IMR-90 (cell line): ENCODE data around the gene RTL1. TPM values are rescaled to one million over a fixed set of nuclear protein-coding genes. Genes with fewer than 3 reads are reported as not detected.

Experiments
- ATAC-seq: fragments of 200-7000 bp; cut with Tn5 transposase; 2 replicates; pipeline ENCODE4 v1.9.1; 2020; ENCODE audit warnings: low read depth, mild to moderate bottlenecking, moderate library complexity
- BruUV-seq: library from RNA; stranded (reverse); fragments of 400-500 nt; replicated peaks from 2 replicates; lab custom pipeline; 2021; lab: Mats Ljungman, UMichigan
- CTCF ChIA-PET: fragments of 300-600 bp; formaldehyde crosslinking; extraction: SDS; loops from one replicate; lab custom pipeline; 2021; ENCODE audit warnings: antibody characterized with exemption; lab: Yijun Ruan, JAX
- POLR2A ChIA-PET: fragments of 300-600 bp; sonication (Branson Sonifier 250); formaldehyde crosslinking; loops from one replicate; lab custom pipeline; 2022; ENCODE audit warnings: antibody characterized with exemption; ENCODE audit not compliant: unreplicated experiment; lab: Charles Lee
- DNase-seq: peaks from one replicate; pipeline ENCODE4 v3.0.0; 2013
- H2AFZ ChIP-seq: replicated peaks from 2 replicates; pipeline ENCODE3; 2013; ENCODE audit warnings: low read length, mild to moderate bottlenecking; ENCODE audit not compliant: poor library complexity
- H2AK5ac ChIP-seq: 2 replicates; pipeline ENCODE4 v1.6.1; 2013; ENCODE audit warnings: low read depth, low read length, inconsistent platforms
- H2AK9ac ChIP-seq: replicated peaks from 2 replicates; pipeline ENCODE3; 2013; ENCODE audit warnings: mild to moderate bottlenecking, low read depth, low read length, moderate library complexity; ENCODE audit not compliant: poor library complexity
- H2BK120ac ChIP-seq: 2 replicates; pipeline ENCODE4 v1.6.1; 2013; ENCODE audit warnings: low read depth, low read length, inconsistent platforms
- H2BK15ac ChIP-seq: 3 replicates; pipeline ENCODE4 v1.6.1; 2013; ENCODE audit warnings: low read depth, low read length, inconsistent platforms
- H2BK20ac ChIP-seq: 2 replicates; pipeline ENCODE4 v1.6.1; 2013; ENCODE audit warnings: low read depth, mild to moderate bottlenecking, inconsistent platforms, low read length, moderate library complexity
- H2BK5ac ChIP-seq: 2 replicates; pipeline ENCODE4 v1.6.1; 2013; ENCODE audit warnings: mild to moderate bottlenecking, low read depth, low read length, inconsistent platforms; ENCODE audit not compliant: poor library complexity, severe bottlenecking
- H3K14ac ChIP-seq: replicated peaks from 2 replicates; pipeline ENCODE4 v1.6.1; 2013; ENCODE audit warnings: low read depth, low read length, inconsistent platforms
- H3K18ac ChIP-seq: 2 replicates; pipeline ENCODE4 v1.6.1; 2013; ENCODE audit warnings: low read depth, low read length, control low read depth
- H3K23ac ChIP-seq: 2 replicates; pipeline ENCODE4 v1.6.1; 2013; ENCODE audit warnings: low read depth, low read length, inconsistent platforms
- H3K27ac ChIP-seq: 2 replicates; pipeline ENCODE4 v1.5.1; 2013; ENCODE audit warnings: mild to moderate bottlenecking, control low read depth, low read length; ENCODE audit not compliant: insufficient read depth
- H3K27me3 ChIP-seq: 2 replicates; pipeline ENCODE4 v1.6.1; 2013; ENCODE audit warnings: low read length; ENCODE audit not compliant: control insufficient read depth, insufficient read depth
- H3K36me3 ChIP-seq: 2 replicates; pipeline ENCODE4 v1.6.1; 2013; ENCODE audit warnings: low read length, mixed read lengths; ENCODE audit not compliant: control insufficient read depth, insufficient read depth
- H3K4ac ChIP-seq: 2 replicates; pipeline ENCODE4 v1.6.1; 2013; ENCODE audit warnings: low read depth, low read length, inconsistent platforms
- H3K4me1 ChIP-seq: 2 replicates; pipeline ENCODE4 v1.6.1; 2013; ENCODE audit warnings: low read length, mixed read lengths; ENCODE audit not compliant: control insufficient read depth, insufficient read depth
- H3K4me2 ChIP-seq: 2 replicates; pipeline ENCODE4 v1.6.1; 2013; ENCODE audit warnings: low read depth, mild to moderate bottlenecking, control low read depth, low read length, moderate library complexity
- H3K4me3 ChIP-seq: 2 replicates; pipeline ENCODE4 v1.5.1; 2013; ENCODE audit warnings: low read depth, mild to moderate bottlenecking, control low read depth, low read length, moderate library complexity; ENCODE audit not compliant: insufficient read depth
- H3K56ac ChIP-seq: 2 replicates; pipeline ENCODE4 v1.6.1; 2013; ENCODE audit warnings: low read length, inconsistent platforms; ENCODE audit not compliant: insufficient read depth; ENCODE audit errors: extremely low read depth
- H3K79me1 ChIP-seq, 2 experiments: 2 replicates each; pipeline ENCODE4 v1.6.1; 2013; ENCODE audit warnings: low read length in 2 of 2, inconsistent platforms in 1 of 2, low read depth in 1 of 2
- H3K9ac ChIP-seq: 2 replicates; pipeline ENCODE4 v1.6.1; 2013; ENCODE audit warnings: low read depth, low read length, control low read depth
- H3K9me1 ChIP-seq: 2 replicates; pipeline ENCODE4 v1.6.1; 2013; ENCODE audit warnings: low read length, inconsistent platforms; ENCODE audit not compliant: insufficient read depth
- H3K9me3 ChIP-seq: 2 replicates; pipeline ENCODE4 v1.6.1; 2013; ENCODE audit warnings: low read length; ENCODE audit not compliant: control insufficient read depth, insufficient read depth
- H4K20me1 ChIP-seq: 2 replicates; pipeline ENCODE4 v1.6.1; 2013; ENCODE audit warnings: low read length, inconsistent platforms; ENCODE audit not compliant: insufficient read depth
- H4K5ac ChIP-seq: 2 replicates; pipeline ENCODE4 v1.6.1; 2013; ENCODE audit warnings: mild to moderate bottlenecking, low read depth, low read length, control low read depth
- H4K8ac ChIP-seq, 2 experiments: 2 replicates each; pipeline ENCODE4 v1.6.1; 2013; ENCODE audit warnings: low read depth in 2 of 2, low read length in 2 of 2, control low read depth in 1 of 2, inconsistent platforms in 1 of 2
- H4K91ac ChIP-seq: 2 replicates; pipeline ENCODE4 v1.6.1; 2013; ENCODE audit warnings: low read depth, low read length, inconsistent platforms; ENCODE audit not compliant: insufficient read depth
- CEBPB ChIP-seq: IDR thresholded peaks from 2 replicates; pipeline ENCODE4 v1.6.1; 2012; ENCODE audit warnings: low read depth, low read length, improper control_type of control experiment
- MAZ ChIP-seq: IDR thresholded peaks from 2 replicates; pipeline ENCODE4 v1.6.1; 2012; ENCODE audit warnings: low read depth, mild to moderate bottlenecking, low read length, improper control_type of control experiment, moderate library complexity, borderline replicate concordance
- RCOR1 ChIP-seq: IDR thresholded peaks from 2 replicates; pipeline ENCODE4 v1.6.1; 2012; ENCODE audit warnings: mild to moderate bottlenecking, low read length, improper control_type of control experiment; ENCODE audit not compliant: insufficient replicate concordance
- WGBS, 2 experiments: methylation state at CpG; one replicate each; pipeline versions ENCODE4 v1.1.5 to v1.1.7; 2013; ENCODE audit warnings: missing lambda C conversion rate in 2 of 2; ENCODE audit not compliant: insufficient read length in 1 of 2; ENCODE audit errors: extremely low coverage in 2 of 2; 5-methylcytosine and 5-hydroxymethylcytosine counted together
- dilution Hi-C: fragments of 300-500 bp; cut with HindIII; formaldehyde crosslinking; loops from one replicate; pipeline ENCODE4 v1.14.3; 2018; ENCODE audit warnings: low sequenced_read_pairs; ENCODE audit not compliant: unreplicated experiment
- in situ Hi-C: fragments of 300-500 bp; cut with MboI; formaldehyde crosslinking; loops from 3 replicates; pipeline ENCODE4 v1.14.3; 2019; ENCODE audit warnings: low sequenced_read_pairs, inconsistent platforms, mixed read lengths
- intact Hi-C: fragments of 100-400 bp; cut with micrococcal nuclease; formaldehyde crosslinking; loops from 2 replicates; pipeline ENCODE4 v1.10.0; 2022
- polyA plus RNA-seq, 3 experiments: library from polyadenylated mRNA; depleted of rRNA; stranded (reverse); fragments of >200 nt; gene quantifications; 2 replicates each; pipeline ENCODE4 v1.2.3, GENCODE V29; 2012; ENCODE audit warnings: low replicate concordance in 1 of 3
- total RNA-seq: library from RNA; depleted of rRNA; stranded (reverse); fragments of >200 nt; gene quantifications from 2 replicates; pipeline ENCODE4 v1.2.3, GENCODE V29; 2012

RTL1 gene
- total and polyA plus RNA-seq, 2 of the 4 experiments (the other 2 are of a cell fraction), result not detected

DNA sequence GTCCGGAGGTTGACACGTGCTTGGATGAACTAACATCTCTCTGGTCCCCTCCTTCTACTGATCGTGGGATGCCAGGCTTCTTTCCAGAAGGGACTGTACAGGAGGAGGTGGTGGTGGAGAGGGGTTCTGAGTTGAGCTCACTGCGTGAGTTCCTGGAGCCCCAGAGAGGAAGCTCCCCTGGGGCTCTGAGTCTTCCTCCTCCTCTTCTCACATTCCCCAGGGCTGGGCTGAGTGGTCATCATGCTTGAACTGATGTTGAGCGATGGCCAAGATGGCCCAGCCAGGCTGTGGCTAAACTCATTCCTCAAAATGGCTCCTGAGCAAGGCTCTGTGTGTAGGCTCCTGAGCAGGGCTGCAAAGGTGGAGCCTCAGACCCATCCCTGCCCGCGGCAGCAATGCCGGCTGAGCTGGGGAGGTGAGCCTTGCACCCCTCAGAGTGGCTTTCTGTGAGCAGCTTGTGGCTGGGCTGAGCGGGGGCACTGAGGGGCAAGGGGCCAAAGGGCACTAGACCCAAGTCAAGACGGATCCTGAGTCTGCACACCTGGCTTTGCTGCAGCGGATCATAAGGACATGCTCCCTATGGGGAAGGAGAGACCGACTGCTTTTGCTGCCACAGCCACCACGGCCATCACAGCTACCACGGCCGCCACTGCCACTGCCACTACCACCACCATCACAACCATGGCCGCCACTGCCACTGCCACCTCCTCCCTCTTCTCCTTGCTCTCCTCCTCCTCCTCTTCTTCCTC is 42.2 kb downstream of the RTL1 start:
- no peak for DNase-seq
- Histone ChIP-seq H4K8ac (no peak overlapping the region), H3K14ac (no peak overlapping the region), H3K9me3 (no peaks in the 10 kb centered on the region), H3K4ac (no peak overlapping the region), H2AK5ac (no peak overlapping the region), H2AFZ (no peak overlapping the region), H3K18ac (no peak overlapping the region), H3K27ac (no peak overlapping the region), H2BK20ac (no peak overlapping the region), H3K56ac (no peak overlapping the region), H4K20me1 (peaks cover 100% of the 10 kb centered on the region), H3K9me1 (peaks cover 5% of the 10 kb centered on the region), H4K91ac (no peak overlapping the region), H3K4me1 (no peaks in the 10 kb centered on the region; the same call in none of the 2 replicates), H2BK120ac (no peak overlapping the region), H3K9ac (no peak overlapping the region), H4K5ac (no peak overlapping the region), H3K36me3 (peaks cover 72% of the 10 kb centered on the region), H3K79me1 (peaks cover 5 to 77% of the 10 kb centered on the region in 2 experiments; a peak in 3 of 4 replicates), H3K4me2 (no peak overlapping the region), H2BK15ac (no peak overlapping the region), H3K4me3 (no peak overlapping the region), H2AK9ac (no peak overlapping the region), H3K27me3 (no peaks in the 10 kb centered on the region), H2BK5ac (no peak overlapping the region), H3K23ac (no peak overlapping the region)
- POLR2A ChIA-PET, result no interaction called here
- in situ Hi-C loops, result no loop called here
- ATAC-seq, result peak; percentile 21
- 89% methylated on average over 5 of the region's 16 CpGs; no CpG with 5 or more reads in 1 of the 2 experiments for WGBS, 2 experiments
- dilution Hi-C loops, result no loop called here
- TF ChIP-seq RCOR1 (no peak), MAZ (0 out of 2 replicates have a peak, but pooled peaks have one; percentile 18), CEBPB (no peak)
- intact Hi-C loops, result no loop called here
- CTCF ChIA-PET, result no interaction called here
- BruUV-seq, result no TSS peak
